ENCODE data around the gene ATG10.
A peak's percentile ranks its signal among the peaks of the same experiment; 100 is the strongest.

Gene ATG10

DNA sequence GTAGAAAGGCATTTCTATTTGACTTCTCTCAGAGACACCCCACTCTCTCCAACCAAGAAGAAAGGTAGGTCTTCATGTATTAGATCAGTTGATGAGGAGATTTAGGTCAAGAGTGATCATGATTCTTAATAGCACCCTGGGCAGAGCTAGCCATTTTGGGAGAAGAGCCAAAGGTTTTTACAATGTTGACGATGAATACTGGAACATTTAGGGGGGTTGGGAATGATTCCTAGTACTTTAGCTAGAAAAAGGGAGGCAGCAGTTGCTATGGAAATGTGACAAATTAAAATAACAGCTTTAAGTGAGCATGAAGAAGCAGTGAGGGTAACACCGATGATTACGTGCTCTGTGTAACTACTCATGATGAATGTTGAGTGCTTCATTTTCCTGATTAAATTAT lies 315.8 kb downstream of the ATG10 start:
- no peak overlapping the region for H3K4me3 ChIP-seq (ENCODE audit: low read length)
- DNase-seq (ENCODE audit: low read depth, low spot score): no peak

DNA sequence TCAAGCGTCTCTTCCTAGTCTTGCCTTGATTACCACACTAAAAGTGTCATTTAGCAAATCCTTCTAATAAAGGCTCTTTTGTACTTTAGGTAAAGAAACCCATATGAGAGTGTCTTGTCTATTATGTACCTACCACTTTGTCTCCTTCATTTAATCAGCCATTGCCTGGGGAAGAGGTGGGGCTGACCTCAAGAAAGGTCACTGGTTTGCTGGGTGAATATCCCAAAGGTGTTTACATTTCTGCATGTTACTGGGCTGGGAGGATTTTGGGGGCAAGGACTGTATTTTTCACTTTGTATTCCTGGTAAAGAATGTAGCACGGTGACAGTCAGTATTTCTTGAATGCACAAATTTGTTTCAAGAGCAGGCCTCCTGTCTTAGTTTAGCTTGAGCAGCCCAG lies 318.2 kb downstream of the ATG10 start:
- H3K4me3 ChIP-seq (ENCODE audit: low read length): no peak overlapping the region
- no peak for DNase-seq (ENCODE audit: low read depth, low spot score)

- no peak for DNase-seq (ENCODE audit: low read depth, low spot score)
- H3K4me3 ChIP-seq (ENCODE audit: low read length): no peak overlapping the region
Measured at GRCh38 chr5:82290908-82291307, 319.1 kb downstream of the ATG10 start.

DNA sequence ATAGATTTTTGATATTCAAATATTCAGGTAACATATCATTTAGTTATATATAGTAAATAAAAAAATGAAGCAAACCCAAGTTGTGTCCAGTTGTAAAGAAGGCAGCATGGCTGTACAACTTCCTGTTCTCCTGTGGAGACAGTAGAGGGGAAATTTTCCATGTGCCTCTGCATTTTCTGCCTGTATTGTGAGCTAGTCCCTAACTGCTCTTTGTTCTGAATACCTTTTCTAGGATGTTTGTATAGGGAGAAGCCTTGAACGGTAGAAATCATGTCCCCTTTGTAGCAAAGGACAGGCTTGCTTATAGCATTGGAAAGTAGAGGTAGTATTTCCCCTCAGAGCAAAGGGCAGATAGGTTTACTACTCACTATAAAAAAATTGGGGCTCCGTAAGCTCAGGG lies 319.6 kb downstream of the ATG10 start:
- H3K4me3 ChIP-seq (ENCODE audit: low read length): no peak overlapping the region
- DNase-seq (ENCODE audit: low read depth, low spot score): no peak

- peak; percentile 47 for DNase-seq (ENCODE audit: low read depth, low spot score)
- H3K4me3 ChIP-seq (ENCODE audit: low read length): no peak overlapping the region
Measured at GRCh38 chr5:82295144-82295543, 323.3 kb downstream of the ATG10 start.

DNA sequence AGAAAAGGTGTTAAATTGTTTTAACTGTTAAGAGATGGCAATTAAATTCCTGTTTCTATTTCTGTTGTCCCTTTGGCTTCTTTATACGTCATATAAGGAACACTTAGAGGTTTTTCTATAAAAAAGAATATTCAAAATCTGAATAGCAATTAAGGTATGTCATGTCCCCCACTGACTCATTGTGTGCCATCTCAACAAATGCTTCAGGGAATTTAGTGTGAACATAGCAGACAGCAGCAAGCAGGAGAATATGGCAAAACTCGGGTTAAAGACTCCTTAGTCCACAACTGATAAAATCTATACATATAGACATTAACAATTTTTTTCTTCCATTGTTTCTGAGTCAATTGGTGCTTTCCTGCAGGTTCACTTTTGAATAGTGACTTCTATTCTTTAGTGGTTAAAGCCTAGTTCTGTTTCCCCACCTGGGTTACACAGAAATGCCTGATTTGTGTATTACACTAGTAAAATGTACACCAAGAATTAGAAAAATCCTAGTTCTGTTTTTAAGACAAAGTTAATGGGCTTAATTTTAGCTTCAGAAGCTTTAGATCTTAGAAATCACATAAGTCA lies 324.2 kb downstream of the ATG10 start:
- no peak overlapping the region for H3K4me3 ChIP-seq (ENCODE audit: low read length)
- DNase-seq (ENCODE audit: low read depth, low spot score): no peak

DNA sequence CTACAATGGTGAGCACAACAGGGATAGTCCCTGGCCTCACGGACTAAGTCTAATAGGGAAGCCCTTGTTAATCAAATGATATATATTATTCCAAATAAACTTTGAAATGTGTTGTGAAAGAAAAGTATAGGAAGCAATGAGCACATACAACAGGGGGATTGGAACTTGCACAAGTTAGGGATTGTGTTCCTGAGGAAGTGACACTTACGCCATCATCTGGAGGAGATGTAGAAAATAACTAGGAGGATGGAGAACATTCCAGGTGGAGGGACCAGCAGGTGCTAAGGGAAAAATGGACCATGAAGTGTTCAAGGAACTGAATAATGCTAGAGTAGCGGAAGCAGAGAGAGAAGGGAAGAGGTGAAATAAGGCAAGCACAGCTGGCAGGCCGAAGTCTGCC lies 325.1 kb downstream of the ATG10 start:
- no peak for DNase-seq (ENCODE audit: low read depth, low spot score)

GRCh38 chr5:82297711-82298110 lies 325.9 kb downstream of the ATG10 start:
- DNase-seq (ENCODE audit: low read depth, low spot score): no peak
- no peak overlapping the region for H3K4me3 ChIP-seq (ENCODE audit: low read length)

More for the DNA sequence above, 325.1 kb downstream of the ATG10 start:
- H3K4me3 ChIP-seq (ENCODE audit: low read length): no peak overlapping the region

- no peak for DNase-seq (ENCODE audit: low read depth, low spot score)
- H3K4me3 ChIP-seq (ENCODE audit: low read length): no peak overlapping the region
Measured at GRCh38 chr5:82298668-82299067, 326.8 kb downstream of the ATG10 start.

- H3K4me3 ChIP-seq (ENCODE audit: low read length): no peak overlapping the region
- no peak for DNase-seq (ENCODE audit: low read depth, low spot score)
Measured at GRCh38 chr5:82301190-82301589, 329.4 kb downstream of the ATG10 start.

Data from Jurkat, Clone E6-1 (cell line).